ENCODE measurements around the gene DNTTIP2.
A peak's percentile ranks its signal among the peaks of the same experiment; 100 is the strongest.
"Not testable (repeated sequence)": the region's sequence is repeated elsewhere in the genome, so short reads cannot be mapped to it uniquely, and the experiment has no call there.

DNTTIP2 gene

GRCh38 chr1:93878889-93879586 lies at the start of gene DNTTIP2:
TSS of gene DNTTIP2 (minus strand) at chr1:93879206. CDS start at chr1:93879148, 58 bp downstream.
- peak within 1 kb of the TSS; percentile 98 for H3K4me3 ChIP-seq (replicated peaks; ENCODE audit: low read depth, low read length)
- no peaks in the 10 kb centered on the region for H3K27me3 ChIP-seq (replicated peaks; ENCODE audit: control insufficient read depth, insufficient read depth, low read length)
- H3K36me3 ChIP-seq (ENCODE audit: control insufficient read depth, insufficient read depth, low read length) = peaks cover 7% of the 10 kb centered on the region
- no peak for TF ChIP-seq CTCF (IDR thresholded peaks at IDR 0.05; ENCODE audit: insufficient read depth, low read length, poor library complexity, severe bottlenecking)
- DNase-seq (ENCODE audit: extremely low read depth, insufficient read length) = peak; percentile 85

GRCh38 chr1:93925206-93925605 lies 46.2 kb upstream of the DNTTIP2 start:
- no peak overlapping the region for H3K4me3 ChIP-seq (replicated peaks; ENCODE audit: low read depth, low read length)
- no peak for DNase-seq (ENCODE audit: extremely low read depth, insufficient read length)
- no peak for TF ChIP-seq CTCF (IDR thresholded peaks at IDR 0.05; ENCODE audit: insufficient read depth, low read length, poor library complexity, severe bottlenecking)

GRCh38 chr1:93919780-93920179 lies 40.8 kb upstream of the DNTTIP2 start:
- TF ChIP-seq CTCF (IDR thresholded peaks at IDR 0.05; ENCODE audit: insufficient read depth, low read length, poor library complexity, severe bottlenecking) = no peak
- no peak for DNase-seq (ENCODE audit: extremely low read depth, insufficient read length)
- Histone ChIP-seq H3K36me3 (ENCODE audit: control insufficient read depth, insufficient read depth, low read length) (no peaks in the 10 kb centered on the region), H3K4me3 (replicated peaks; ENCODE audit: low read depth, low read length) (no peak overlapping the region), H3K27me3 (replicated peaks; ENCODE audit: control insufficient read depth, insufficient read depth, low read length) (no peaks in the 10 kb centered on the region)

More at GRCh38 chr1:93925206-93925605, 46.2 kb upstream of the DNTTIP2 start:
- H3K36me3 ChIP-seq (ENCODE audit: control insufficient read depth, insufficient read depth, low read length) = no peaks in the 10 kb centered on the region
- no peaks in the 10 kb centered on the region for H3K27me3 ChIP-seq (replicated peaks; ENCODE audit: control insufficient read depth, insufficient read depth, low read length)

- no peak for DNase-seq (ENCODE audit: extremely low read depth, insufficient read length)
- no peak for TF ChIP-seq CTCF (IDR thresholded peaks at IDR 0.05; ENCODE audit: insufficient read depth, low read length, poor library complexity, severe bottlenecking)
- H3K36me3 ChIP-seq (ENCODE audit: control insufficient read depth, insufficient read depth, low read length) = no peaks in the 10 kb centered on the region
- H3K4me3 ChIP-seq (replicated peaks; ENCODE audit: low read depth, low read length) = no peak overlapping the region
- no peaks in the 10 kb centered on the region for H3K27me3 ChIP-seq (replicated peaks; ENCODE audit: control insufficient read depth, insufficient read depth, low read length)
Measured at GRCh38 chr1:93917302-93917701, 38.3 kb upstream of the DNTTIP2 start.

GRCh38 chr1:93910880-93911279 lies 31.9 kb upstream of the DNTTIP2 start:
- not testable (repeated sequence) for H3K4me3 ChIP-seq (replicated peaks; ENCODE audit: low read depth, low read length); DNase-seq (ENCODE audit: extremely low read depth, insufficient read length); H3K27me3 ChIP-seq (replicated peaks; ENCODE audit: control insufficient read depth, insufficient read depth, low read length); H3K36me3 ChIP-seq (ENCODE audit: control insufficient read depth, insufficient read depth, low read length)

- Histone ChIP-seq H3K36me3 (ENCODE audit: control insufficient read depth, insufficient read depth, low read length) (no peaks in the 10 kb centered on the region), H3K4me3 (replicated peaks; ENCODE audit: low read depth, low read length) (no peak overlapping the region), H3K27me3 (replicated peaks; ENCODE audit: control insufficient read depth, insufficient read depth, low read length) (no peaks in the 10 kb centered on the region)
- DNase-seq (ENCODE audit: extremely low read depth, insufficient read length) = no peak
- TF ChIP-seq CTCF (IDR thresholded peaks at IDR 0.05; ENCODE audit: insufficient read depth, low read length, poor library complexity, severe bottlenecking) = no peak
Measured at GRCh38 chr1:93910305-93910704, 31.3 kb upstream of the DNTTIP2 start.
